WERI-Rb-1 (cell line): ENCODE data around the gene FBXO5.
"Not testable (repeated sequence)": the region's sequence is repeated elsewhere in the genome, so short reads cannot be mapped to it uniquely, and the experiment has no call there.

Experiments used
- DNase-seq: peaks from one replicate; pipeline ENCODE4 v3.0.0-alpha.2; 2020
- H3K27ac ChIP-seq: fragments of 250-450 bp; sonication (Bioruptor Pico); 2 replicates; pipeline ENCODE4 v1.5.1; 2020; ENCODE audit warnings: mild to moderate bottlenecking, moderate library complexity
- H3K27me3 ChIP-seq: fragments of 250-450 bp; sonication (Bioruptor Pico); 2 replicates; pipeline ENCODE4 v1.5.1; 2021; ENCODE audit warnings: mild to moderate bottlenecking, low read depth, moderate library complexity; ENCODE audit not compliant: insufficient read depth, severe bottlenecking
- H3K36me3 ChIP-seq: fragments of 250-450 bp; sonication (Bioruptor Pico); 2 replicates; pipeline ENCODE4 v1.5.1; 2020; ENCODE audit warnings: mild to moderate bottlenecking, moderate library complexity
- H3K4me3 ChIP-seq: 2 replicates; pipeline ENCODE4 v1.5.1; 2011; ENCODE audit warnings: low read depth, mild to moderate bottlenecking, control low read depth, low read length
- H3K9me3 ChIP-seq: fragments of 250-450 bp; sonication (Bioruptor Pico); 2 replicates; pipeline ENCODE4 v1.5.1; 2021; ENCODE audit warnings: mild to moderate bottlenecking, moderate library complexity; ENCODE audit not compliant: severe bottlenecking
- TF ChIP-seq, protein P1 (sequence below): IDR thresholded peaks from 2 replicates; pipeline ENCODE4 v1.5.1; 2011; ENCODE audit warnings: low read depth, mild to moderate bottlenecking, control low read depth, inconsistent platforms, low read length

The FBXO5 gene

GRCh38 chr6:153000243-153000642, 17.4 kb upstream of the FBXO5 start:
- Histone ChIP-seq H3K4me3 (no peak overlapping the region), H3K9me3 (no peaks in the 10 kb centered on the region), H3K27me3 (no peaks in the 10 kb centered on the region), H3K27ac (no peak overlapping the region), H3K36me3 (peaks cover 50% of the 10 kb centered on the region)
- TF ChIP-seq, protein P1, sequence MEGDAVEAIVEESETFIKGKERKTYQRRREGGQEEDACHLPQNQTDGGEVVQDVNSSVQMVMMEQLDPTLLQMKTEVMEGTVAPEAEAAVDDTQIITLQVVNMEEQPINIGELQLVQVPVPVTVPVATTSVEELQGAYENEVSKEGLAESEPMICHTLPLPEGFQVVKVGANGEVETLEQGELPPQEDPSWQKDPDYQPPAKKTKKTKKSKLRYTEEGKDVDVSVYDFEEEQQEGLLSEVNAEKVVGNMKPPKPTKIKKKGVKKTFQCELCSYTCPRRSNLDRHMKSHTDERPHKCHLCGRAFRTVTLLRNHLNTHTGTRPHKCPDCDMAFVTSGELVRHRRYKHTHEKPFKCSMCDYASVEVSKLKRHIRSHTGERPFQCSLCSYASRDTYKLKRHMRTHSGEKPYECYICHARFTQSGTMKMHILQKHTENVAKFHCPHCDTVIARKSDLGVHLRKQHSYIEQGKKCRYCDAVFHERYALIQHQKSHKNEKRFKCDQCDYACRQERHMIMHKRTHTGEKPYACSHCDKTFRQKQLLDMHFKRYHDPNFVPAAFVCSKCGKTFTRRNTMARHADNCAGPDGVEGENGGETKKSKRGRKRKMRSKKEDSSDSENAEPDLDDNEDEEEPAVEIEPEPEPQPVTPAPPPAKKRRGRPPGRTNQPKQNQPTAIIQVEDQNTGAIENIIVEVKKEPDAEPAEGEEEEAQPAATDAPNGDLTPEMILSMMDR = no peak
- no peak for DNase-seq

DNA sequence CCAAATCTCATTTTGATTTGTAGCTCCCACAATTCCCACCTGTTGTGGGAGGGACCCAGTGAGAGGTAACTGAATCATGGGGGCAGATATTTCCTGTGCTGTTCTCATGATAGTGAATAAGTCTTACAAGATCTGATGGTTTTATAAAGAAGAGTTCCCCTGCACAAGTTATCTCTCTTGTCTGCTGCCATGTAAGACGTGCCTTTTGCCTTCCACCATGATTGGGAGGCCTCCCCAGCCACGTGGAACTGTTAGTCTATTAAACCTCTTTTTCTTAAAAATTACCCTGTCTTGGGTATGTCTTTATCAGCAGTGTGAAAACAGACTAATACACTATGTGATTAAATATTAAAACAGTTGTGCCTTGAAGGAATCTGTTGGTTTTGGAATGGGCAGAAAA, 16.7 kb upstream of the FBXO5 start:
- H3K9me3 ChIP-seq, DNase-seq, H3K4me3 ChIP-seq, H3K27ac ChIP-seq, H3K27me3 ChIP-seq: not testable (repeated sequence)
- peaks cover 53% of the 10 kb centered on the region for H3K36me3 ChIP-seq

DNA sequence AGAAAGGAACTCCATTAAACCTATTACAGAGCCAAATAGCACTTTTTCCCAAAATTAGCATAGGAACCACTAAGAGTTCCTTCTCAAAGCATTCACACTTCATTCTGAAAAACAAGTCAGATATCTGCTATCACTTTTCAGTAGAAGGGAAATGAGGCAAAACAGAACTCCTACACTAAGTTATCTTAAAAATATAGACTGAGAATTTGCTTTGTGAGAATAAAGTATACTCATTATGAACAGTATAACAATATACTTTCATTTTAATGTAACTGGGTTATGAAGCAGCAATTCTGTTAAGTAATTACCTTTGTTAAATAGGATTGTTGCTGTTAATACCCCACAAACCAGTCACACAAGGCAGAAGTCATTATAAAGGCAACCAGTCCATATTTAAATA, 11.0 kb upstream of the FBXO5 start:
- DNase-seq = no peak
- Histone ChIP-seq H3K27me3 (no peaks in the 10 kb centered on the region), H3K27ac (no peak overlapping the region), H3K9me3 (no peaks in the 10 kb centered on the region), H3K36me3 (peaks cover 78% of the 10 kb centered on the region), H3K4me3 (no peak overlapping the region)
- TF ChIP-seq, protein P1 = no peak

- Histone ChIP-seq H3K4me3 (no peak overlapping the region), H3K9me3 (no peaks in the 10 kb centered on the region), H3K27ac (no peak overlapping the region), H3K36me3 (peaks cover 77% of the 10 kb centered on the region), H3K27me3 (no peaks in the 10 kb centered on the region)
- TF ChIP-seq, protein P1 = peak; percentile 43
- no peak for DNase-seq
These were observed 10.6 kb upstream of the FBXO5 start for GRCh38 chr6:152993431-152993830.

- peaks cover 48% of the 10 kb centered on the region for H3K36me3 ChIP-seq
- TF ChIP-seq, protein P1 = no peak
- no peak for DNase-seq
- no peaks in the 10 kb centered on the region for H3K27me3 ChIP-seq
- H3K9me3 ChIP-seq = no peaks in the 10 kb centered on the region
- no peak overlapping the region for H3K4me3 ChIP-seq
- H3K27ac ChIP-seq = no peak overlapping the region
These were observed 4.1 kb upstream of the FBXO5 start for GRCh38 chr6:152986978-152987377.

GRCh38 chr6:152985300-152985699, 2.5 kb upstream of the FBXO5 start:
- H3K4me3 ChIP-seq = peak overlapping the region; percentile 81; the same call in 1 of the 2 replicates
- peak overlapping the region; percentile 97; the same call in 1 of the 2 replicates for H3K27ac ChIP-seq
- H3K36me3 ChIP-seq = peaks cover 46% of the 10 kb centered on the region
- DNase-seq, H3K27me3 ChIP-seq, H3K9me3 ChIP-seq: not testable (repeated sequence)

- DNase-seq = no peak
- H3K27me3 ChIP-seq = no peaks in the 10 kb centered on the region
- H3K9me3 ChIP-seq = no peaks in the 10 kb centered on the region
- TF ChIP-seq, protein P1 = no peak
- peak overlapping the region; percentile 81 for H3K4me3 ChIP-seq
- H3K27ac ChIP-seq = peak overlapping the region; percentile 97
- H3K36me3 ChIP-seq = peaks cover 48% of the 10 kb centered on the region
These were observed 1.7 kb upstream of the FBXO5 start for GRCh38 chr6:152984513-152984872.
